GM21528 (cell line): Measurements from ENCODE around the gene PFKL.

ENCODE experiments used
- ATAC-seq: cut with Tn5 transposase; IDR thresholded peaks from one replicate; pipeline ENCODE4 v1.9.1; 2021; ENCODE audit warnings: mild to moderate bottlenecking, moderate library complexity; ENCODE audit not compliant: unreplicated experiment, low FRiP score

Gene PFKL

GRCh38 chr21:44374601-44375280, 74.9 kb downstream of the PFKL start:
- ATAC-seq = no peak

DNA sequence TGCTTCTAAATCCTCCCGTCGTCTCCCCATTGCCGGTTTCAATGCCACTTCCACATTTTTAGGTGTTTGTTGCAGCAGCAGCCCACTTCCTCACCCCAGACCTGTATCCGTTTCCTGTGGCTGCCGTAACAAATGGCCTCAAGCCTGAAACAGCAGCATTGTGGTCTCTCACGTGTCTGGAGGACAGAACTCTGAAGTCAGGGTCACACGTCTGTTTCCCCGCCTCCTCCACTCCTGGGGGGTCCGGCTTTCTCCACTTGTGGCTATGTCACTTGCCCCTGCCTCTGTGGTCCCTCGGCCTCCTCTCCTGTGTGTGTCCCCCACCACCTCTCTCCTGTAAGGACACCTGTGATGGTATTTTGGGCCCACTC, 75.4 kb downstream of the PFKL start:
- no peak for ATAC-seq

GRCh38 chr21:44375761-44376241, 75.9 kb downstream of the PFKL start:
- ATAC-seq = no peak

- ATAC-seq = no peak
Measured at GRCh38 chr21:44376606-44377005, 76.8 kb downstream of the PFKL start.
